Sigmoid colon (tissue), 4 donors: Measurements from ENCODE around the gene ALG10.

Source experiments
- POLR2A ChIP-seq, 2 donors: fragments of 450-650 bp; IDR thresholded peaks; one replicate each; pipeline ENCODE4 v1.6.1; 2016; ENCODE audit warnings: antibody characterized with exemption in 2 of 2, mild to moderate bottlenecking in 2 of 2, moderate library complexity in 2 of 2
- POLR2AphosphoS5 ChIP-seq, 4 donors: sonication (generic); formaldehyde crosslinking; IDR thresholded peaks; one replicate each; pipeline ENCODE4 v1.6.1; 2017; ENCODE audit warnings: antibody characterized with exemption in 4 of 4
- TF ChIP-seq, protein P1 (sequence below), 4 experiments: fragments of 450-650 bp in 3 of 4; fragments of 200-600 bp in 1 of 4; IDR thresholded peaks; one replicate each; pipeline ENCODE4 v1.5.1; 2016 to 2019; ENCODE audit warnings: antibody characterized with exemption in 4 of 4, mild to moderate bottlenecking in 3 of 4, moderate library complexity in 2 of 4

DNA sequence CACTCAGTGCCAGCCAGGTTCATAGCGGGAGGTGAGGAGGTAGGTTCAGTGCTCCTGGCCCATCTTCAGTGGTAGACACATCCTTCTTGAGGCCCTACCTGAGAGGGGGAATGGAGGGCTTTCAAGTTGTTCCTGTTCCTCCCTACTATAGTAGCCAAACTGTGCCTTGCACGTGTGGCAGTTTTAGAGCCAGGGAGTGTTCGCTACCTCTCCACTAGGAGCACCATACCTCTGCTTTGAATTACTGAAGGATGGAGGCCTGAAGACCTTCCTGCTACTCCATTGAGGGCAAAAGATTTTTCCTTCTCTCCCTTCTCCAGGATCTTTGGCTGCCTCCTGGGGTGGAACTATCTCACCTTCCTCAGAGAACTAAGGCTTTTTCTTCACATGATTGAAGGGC lies 5.9 kb upstream of the ALG10 start:
- TF ChIP-seq, protein P1, sequence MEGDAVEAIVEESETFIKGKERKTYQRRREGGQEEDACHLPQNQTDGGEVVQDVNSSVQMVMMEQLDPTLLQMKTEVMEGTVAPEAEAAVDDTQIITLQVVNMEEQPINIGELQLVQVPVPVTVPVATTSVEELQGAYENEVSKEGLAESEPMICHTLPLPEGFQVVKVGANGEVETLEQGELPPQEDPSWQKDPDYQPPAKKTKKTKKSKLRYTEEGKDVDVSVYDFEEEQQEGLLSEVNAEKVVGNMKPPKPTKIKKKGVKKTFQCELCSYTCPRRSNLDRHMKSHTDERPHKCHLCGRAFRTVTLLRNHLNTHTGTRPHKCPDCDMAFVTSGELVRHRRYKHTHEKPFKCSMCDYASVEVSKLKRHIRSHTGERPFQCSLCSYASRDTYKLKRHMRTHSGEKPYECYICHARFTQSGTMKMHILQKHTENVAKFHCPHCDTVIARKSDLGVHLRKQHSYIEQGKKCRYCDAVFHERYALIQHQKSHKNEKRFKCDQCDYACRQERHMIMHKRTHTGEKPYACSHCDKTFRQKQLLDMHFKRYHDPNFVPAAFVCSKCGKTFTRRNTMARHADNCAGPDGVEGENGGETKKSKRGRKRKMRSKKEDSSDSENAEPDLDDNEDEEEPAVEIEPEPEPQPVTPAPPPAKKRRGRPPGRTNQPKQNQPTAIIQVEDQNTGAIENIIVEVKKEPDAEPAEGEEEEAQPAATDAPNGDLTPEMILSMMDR (IDR thresholded peaks at IDR 0.05) = no peak
- TF ChIP-seq POLR2A (IDR thresholded peaks at IDR 0.05) (no peak), POLR2AphosphoS5 (IDR thresholded peaks at IDR 0.05) (no peak)
